GM18511 (cell line): ENCODE results near the gene RPL22L1.
"Not testable (repeated sequence)": the region's sequence is repeated elsewhere in the genome, so short reads cannot be mapped to it uniquely, and the experiment has no call there.

Experiments used
- ATAC-seq: cut with Tn5 transposase; IDR thresholded peaks from one replicate; pipeline ENCODE4 v1.9.1; 2021; ENCODE audit warnings: mild to moderate bottlenecking, moderate library complexity; ENCODE audit not compliant: unreplicated experiment

The RPL22L1 gene

DNA sequence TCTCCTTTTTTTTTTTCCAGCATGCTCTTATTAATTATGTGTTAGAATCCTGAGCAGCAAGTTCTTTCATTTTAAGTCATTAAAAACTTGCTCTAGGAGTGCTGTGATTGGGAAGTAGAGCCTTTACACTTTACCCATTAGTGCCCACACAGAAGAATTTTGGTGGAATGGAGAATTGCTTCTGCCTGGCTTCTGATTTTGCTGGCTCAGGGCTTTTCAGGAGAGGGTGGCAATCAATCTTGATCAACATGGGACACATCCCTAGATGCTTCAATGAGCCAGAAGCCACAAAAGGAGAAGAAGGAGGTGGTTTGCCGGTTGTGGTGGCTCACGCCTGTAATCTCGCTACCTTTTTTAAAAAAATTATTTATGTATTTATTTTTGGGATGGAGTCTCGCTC, 39.4 kb downstream of the RPL22L1 start:
- no peak for ATAC-seq

- no peak for ATAC-seq
These were observed 40.3 kb downstream of the RPL22L1 start for GRCh38 chr3:170829546-170830272.

- no peak for ATAC-seq
These were observed 43.9 kb downstream of the RPL22L1 start for GRCh38 chr3:170826047-170826446.

DNA sequence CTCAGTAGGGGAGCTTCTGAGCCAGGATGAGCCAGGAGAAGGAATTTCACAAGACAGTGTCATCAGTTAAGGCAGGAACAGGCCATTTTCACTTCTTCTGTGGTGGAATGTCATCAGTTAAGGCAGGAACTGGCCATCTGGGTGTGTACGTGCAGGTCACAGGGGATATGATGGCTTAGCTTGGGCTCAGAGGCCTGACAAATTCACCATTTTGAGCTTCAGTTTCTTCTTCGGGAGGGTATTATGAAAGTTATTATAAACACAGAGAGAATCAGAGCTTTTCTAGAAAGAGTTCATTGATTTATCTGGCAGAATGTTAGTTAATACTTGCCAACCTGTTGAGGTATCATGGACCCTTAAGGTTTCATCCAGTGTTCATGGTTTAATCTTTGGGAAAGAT, 46.4 kb downstream of the RPL22L1 start:
- ATAC-seq, result not testable (repeated sequence)

GRCh38 chr3:170818325-170818724, 51.7 kb downstream of the RPL22L1 start:
- not testable (repeated sequence) for ATAC-seq

- ATAC-seq, result not testable (repeated sequence)
These were observed 52.5 kb downstream of the RPL22L1 start for GRCh38 chr3:170817471-170817870.

DNA sequence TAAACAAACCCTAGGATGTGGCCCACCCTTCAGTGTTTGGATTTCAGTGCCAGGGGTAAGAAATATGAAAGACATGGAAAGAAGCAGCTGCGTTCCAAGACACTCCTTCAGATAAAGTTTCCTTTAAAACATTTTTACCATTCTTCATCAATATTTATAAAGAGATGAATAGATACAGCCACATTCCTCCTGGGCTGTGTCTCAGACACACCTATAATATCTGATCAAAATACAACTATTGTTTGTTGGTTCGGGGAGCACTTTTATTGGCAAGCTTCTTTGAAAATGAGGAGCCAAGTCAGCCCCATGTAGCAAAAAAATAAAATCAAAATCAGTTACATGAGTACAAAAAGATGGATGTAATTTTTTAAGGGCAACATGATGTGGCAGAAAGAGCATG, 53.2 kb downstream of the RPL22L1 start:
- no peak for ATAC-seq

- no peak for ATAC-seq
These were observed 53.7 kb downstream of the RPL22L1 start for GRCh38 chr3:170816341-170816740.

DNA sequence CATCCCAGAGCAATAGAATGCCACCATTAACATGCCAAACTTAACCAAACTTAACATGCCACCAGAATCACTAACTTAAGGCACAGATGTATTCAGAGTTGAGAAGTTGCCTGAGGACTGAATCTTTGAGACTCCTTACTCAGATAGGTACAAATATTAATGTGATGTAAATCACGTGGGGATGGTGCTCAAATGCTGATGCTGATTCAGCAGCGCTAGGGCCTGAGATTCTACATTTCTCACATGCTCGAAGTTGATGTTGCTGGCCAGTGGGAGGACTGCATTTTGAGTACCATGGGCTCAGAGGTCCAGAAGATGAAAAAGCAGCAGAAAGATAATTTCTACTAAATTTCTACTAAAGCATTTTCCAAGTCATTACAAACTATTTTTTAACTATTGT, 54.1 kb downstream of the RPL22L1 start:
- no peak for ATAC-seq

- ATAC-seq, result no peak
These were observed 54.7 kb downstream of the RPL22L1 start for GRCh38 chr3:170815340-170815739.
